ENCODE results near the gene DCUN1D4.

- no peak for TF ChIP-seq CTCF (IDR thresholded peaks at IDR 0.05)
- no peak for TF ChIP-seq EP300 (IDR thresholded peaks at IDR 0.05)
Observed at GRCh38 chr4:51836549-51836948, 6.4 kb upstream of the DCUN1D4 start.

All from tibial nerve (tissue), 4 donors.